Right lobe of liver (tissue), 4 donors: Measurements from ENCODE around the gene FOXR1.

ENCODE experiments used
- POLR2A ChIP-seq: fragments of 450-650 bp; IDR thresholded peaks from one replicate; pipeline ENCODE4 v1.6.1; 2017; ENCODE audit warnings: antibody characterized with exemption, mild to moderate bottlenecking
- TF ChIP-seq, protein P1 (sequence below), 4 donors: fragments of 200-600 bp in 3 of 4; fragments of 450-650 bp in 1 of 4; IDR thresholded peaks; one replicate each; pipeline versions ENCODE4 v1.5.1 to v1.8.0; 2016 to 2022; ENCODE audit warnings: antibody characterized with exemption in 4 of 4, mild to moderate bottlenecking in 2 of 4
- donor health status: DM: no; HTN: no; CAD: no.
- donor health status: DM: no; HTN: no; CAD: no.
- donor health status: DM: no; HTN: yes; CAD: no.

GRCh38 chr11:119030029-119030328 lies 58.4 kb downstream of the FOXR1 start:
- TF ChIP-seq POLR2A = no peak
- TF ChIP-seq, protein P1, sequence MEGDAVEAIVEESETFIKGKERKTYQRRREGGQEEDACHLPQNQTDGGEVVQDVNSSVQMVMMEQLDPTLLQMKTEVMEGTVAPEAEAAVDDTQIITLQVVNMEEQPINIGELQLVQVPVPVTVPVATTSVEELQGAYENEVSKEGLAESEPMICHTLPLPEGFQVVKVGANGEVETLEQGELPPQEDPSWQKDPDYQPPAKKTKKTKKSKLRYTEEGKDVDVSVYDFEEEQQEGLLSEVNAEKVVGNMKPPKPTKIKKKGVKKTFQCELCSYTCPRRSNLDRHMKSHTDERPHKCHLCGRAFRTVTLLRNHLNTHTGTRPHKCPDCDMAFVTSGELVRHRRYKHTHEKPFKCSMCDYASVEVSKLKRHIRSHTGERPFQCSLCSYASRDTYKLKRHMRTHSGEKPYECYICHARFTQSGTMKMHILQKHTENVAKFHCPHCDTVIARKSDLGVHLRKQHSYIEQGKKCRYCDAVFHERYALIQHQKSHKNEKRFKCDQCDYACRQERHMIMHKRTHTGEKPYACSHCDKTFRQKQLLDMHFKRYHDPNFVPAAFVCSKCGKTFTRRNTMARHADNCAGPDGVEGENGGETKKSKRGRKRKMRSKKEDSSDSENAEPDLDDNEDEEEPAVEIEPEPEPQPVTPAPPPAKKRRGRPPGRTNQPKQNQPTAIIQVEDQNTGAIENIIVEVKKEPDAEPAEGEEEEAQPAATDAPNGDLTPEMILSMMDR (IDR thresholded peaks at IDR 0.05) = no peak
